GM23338 (cell line): Measurements from ENCODE around the gene CYFIP1. TPM values are rescaled to one million over a fixed set of nuclear protein-coding genes. Genes with fewer than 3 reads are reported as not detected.
A peak's percentile ranks its signal among the peaks of the same experiment; 100 is the strongest.

Experiments used
- ATAC-seq: fragments of 200-7000 bp; cut with Tn5 transposase; 3 replicates; pipeline ENCODE4 v1.9.1; 2020
- DNase-seq: peaks from one replicate; pipeline ENCODE4 v3.0.0-alpha.2; 2015; ENCODE audit warnings: low spot score
- H2AFZ ChIP-seq: fragments of 200-600 bp; sonication (generic); 2 replicates; pipeline ENCODE4 v1.8.0; 2016; ENCODE audit warnings: antibody characterized with exemption, mild to moderate bottlenecking, moderate library complexity
- H3F3A ChIP-seq: fragments of 200-600 bp; sonication (generic); replicated peaks from 2 replicates; pipeline ENCODE4 v1.8.0; 2017; ENCODE audit warnings: antibody characterized with exemption, mixed run types, low read depth
- H3K27ac ChIP-seq: fragments of 200-600 bp; sonication (generic); 2 replicates; pipeline ENCODE4 v1.6.1; 2016; ENCODE audit warnings: low read depth
- H3K27me3 ChIP-seq: fragments of 200-600 bp; sonication (generic); 2 replicates; pipeline ENCODE4 v1.8.0; 2016; ENCODE audit warnings: mild to moderate bottlenecking, mixed run types, moderate library complexity; ENCODE audit not compliant: insufficient read depth
- H3K36me3 ChIP-seq: fragments of 200-600 bp; sonication (generic); 2 replicates; pipeline ENCODE4 v1.8.0; 2016; ENCODE audit warnings: mild to moderate bottlenecking; ENCODE audit not compliant: insufficient read depth
- H3K4me1 ChIP-seq: fragments of 200-600 bp; sonication (generic); 2 replicates; pipeline ENCODE4 v1.8.0; 2016; ENCODE audit warnings: mild to moderate bottlenecking, moderate library complexity; ENCODE audit not compliant: insufficient read depth
- H3K4me2 ChIP-seq: fragments of 200-600 bp; sonication (generic); 2 replicates; pipeline ENCODE4 v1.7.1; 2017; ENCODE audit warnings: mixed run types
- H3K4me3 ChIP-seq: fragments of 200-600 bp; sonication (generic); 2 replicates; pipeline ENCODE4 v1.6.1; 2016; ENCODE audit warnings: mixed run types
- H3K79me2 ChIP-seq: fragments of 200-600 bp; sonication (generic); replicated peaks from 2 replicates; pipeline ENCODE4 v1.8.0; 2017; ENCODE audit warnings: mild to moderate bottlenecking; ENCODE audit not compliant: insufficient read depth
- H3K9me2 ChIP-seq: fragments of 200-600 bp; sonication (generic); 2 replicates; pipeline ENCODE4 v1.8.0; 2017; ENCODE audit not compliant: insufficient read depth
- H4K20me1 ChIP-seq: fragments of 200-600 bp; sonication (generic); replicated peaks from 2 replicates; pipeline ENCODE4 v1.8.0; 2017; ENCODE audit warnings: mild to moderate bottlenecking; ENCODE audit not compliant: insufficient read depth
- H3K27ac Mint-ChIP-seq: 2 replicates; pipeline ENCODE4 v1.8.0; 2020; ENCODE audit warnings: inconsistent platforms, mild to moderate bottlenecking, moderate library complexity, mixed read lengths
- H3K27me3 Mint-ChIP-seq: 3 replicates; pipeline ENCODE4 v1.8.0; 2022; ENCODE audit warnings: low read depth, mild to moderate bottlenecking, moderate library complexity, mixed read lengths, inconsistent platforms; ENCODE audit not compliant: insufficient read depth, poor library complexity
- H3K36me3 Mint-ChIP-seq: 3 replicates; pipeline ENCODE4 v1.8.0; 2021; ENCODE audit warnings: low read depth, mild to moderate bottlenecking, inconsistent platforms, moderate library complexity, mixed read lengths
- H3K4me1 Mint-ChIP-seq: 3 replicates; pipeline ENCODE4 v1.8.0; 2020; ENCODE audit warnings: mild to moderate bottlenecking, inconsistent platforms, mixed read lengths
- H3K4me3 Mint-ChIP-seq: 3 replicates; pipeline ENCODE4 v1.8.0; 2021; ENCODE audit warnings: moderate library complexity, mild to moderate bottlenecking, inconsistent platforms, mixed read lengths
- H3K9me3 Mint-ChIP-seq: 3 replicates; pipeline ENCODE4 v1.8.0; 2020; ENCODE audit warnings: moderate library complexity, mild to moderate bottlenecking, inconsistent platforms, mixed read lengths
- CREB1 ChIP-seq: fragments of 250-450 bp; sonication (Bioruptor Pico); IDR thresholded peaks from 2 replicates; pipeline ENCODE4 v1.5.0; 2020; ENCODE audit warnings: low read depth, mild to moderate bottlenecking, moderate library complexity
- EZH2phosphoT487 ChIP-seq: fragments of 200-600 bp; sonication (generic); IDR thresholded peaks from one replicate; pipeline ENCODE4 v1.8.1; 2018; ENCODE audit warnings: antibody characterized with exemption; ENCODE audit not compliant: unreplicated experiment
- JUNB ChIP-seq: IDR thresholded peaks from one replicate; pipeline ENCODE4 v1.6.1; 2016; ENCODE audit warnings: antibody characterized with exemption; ENCODE audit not compliant: unreplicated experiment
- NANOG ChIP-seq: IDR thresholded peaks from 2 replicates; pipeline ENCODE4 v1.6.1; 2016; ENCODE audit warnings: antibody characterized with exemption, borderline replicate concordance
- STAT1 ChIP-seq: IDR thresholded peaks from one replicate; pipeline ENCODE4 v1.6.1; 2016; ENCODE audit warnings: antibody characterized with exemption; ENCODE audit not compliant: unreplicated experiment
- ZNF331 ChIP-seq: fragments of 250-450 bp; sonication (Bioruptor Pico); IDR thresholded peaks from 2 replicates; pipeline ENCODE4 v1.5.0; 2020; ENCODE audit warnings: low read depth, mild to moderate bottlenecking, moderate library complexity
- polyA plus RNA-seq: library from polyadenylated mRNA; unstranded; fragments of >200 nt; fragmentation: Nextera tagmentation; extraction: Ambion mirVana; gene quantifications from 2 replicates; pipeline ENCODE4 v1.2.1, GENCODE V29; 2016
- total RNA-seq: library from RNA; depleted of rRNA; stranded (reverse); fragments of >200 nt; shearing (Covaris generic); gene quantifications from 2 replicates; pipeline ENCODE4 v1.2.3, GENCODE V29; 2014
- TF ChIP-seq, protein P1 (sequence below), 2 experiments: fragments of 200-600 bp in 1 of 2; sonication (generic) in 1 of 2; conservative IDR thresholded peaks; 2 replicates each; pipeline versions ENCODE4 v1.5.1 to v1.6.1; 2016 to 2017; ENCODE audit warnings: antibody characterized with exemption in 2 of 2, low read depth in 2 of 2, mild to moderate bottlenecking in 2 of 2, moderate library complexity in 1 of 2
- TF ChIP-seq, protein P2 (sequence below): IDR thresholded peaks from one replicate; pipeline ENCODE4 v1.6.1; 2018; ENCODE audit warnings: antibody characterized with exemption; ENCODE audit not compliant: unreplicated experiment
- TF ChIP-seq, protein P3 (sequence below): fragments of 250-450 bp; sonication (Bioruptor Pico); IDR thresholded peaks from 2 replicates; pipeline ENCODE4 v1.5.0; 2020; ENCODE audit warnings: mild to moderate bottlenecking, moderate library complexity
- TF ChIP-seq, protein P4 (sequence below): IDR thresholded peaks from 2 replicates; pipeline ENCODE4 v1.6.1; 2016; ENCODE audit warnings: antibody characterized with exemption

Gene CYFIP1
- total and polyA plus RNA-seq, 2 experiments from 2014 or later, result 20.0 to 73.9 TPM

DNA sequence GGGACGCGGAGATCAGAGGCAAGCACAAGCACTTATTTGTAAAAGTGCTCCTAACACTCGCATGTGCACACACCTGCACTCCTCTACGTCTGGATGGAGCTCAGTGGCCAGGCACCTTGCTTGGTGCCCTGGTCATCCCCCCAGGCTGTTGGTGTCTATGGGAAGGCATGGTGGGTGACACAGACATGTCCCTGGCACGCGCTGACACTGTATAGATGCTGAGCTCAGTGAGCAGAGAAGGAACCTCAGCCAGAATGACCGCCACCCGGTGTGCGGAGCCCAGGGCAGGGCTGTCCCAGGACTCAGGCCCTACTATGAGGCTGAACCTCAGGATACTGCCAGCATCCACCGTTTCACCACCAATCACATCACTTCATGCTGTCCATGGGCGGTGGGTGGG, 77.2 kb downstream of the CYFIP1 start:
- Histone ChIP-seq H2AFZ (no peak overlapping the region), H3K36me3 (no peaks in the 10 kb centered on the region; the same call in 1 of the 2 replicates), H3K27me3 (no peaks in the 10 kb centered on the region), H3K4me1 (no peaks in the 10 kb centered on the region), H3F3A (no peaks in the 10 kb centered on the region), H3K4me2 (no peak overlapping the region), H3K79me2 (no peaks in the 10 kb centered on the region), H3K4me3 (no peak overlapping the region), H3K27ac (no peak overlapping the region), H4K20me1 (no peaks in the 10 kb centered on the region), H3K9me2 (no peaks in the 10 kb centered on the region)
- H3K9me3 Mint-ChIP-seq, result no peaks in the 10 kb centered on the region
- peaks cover 28% of the 10 kb centered on the region for H3K36me3 Mint-ChIP-seq
- peak overlapping the region; percentile 87 for H3K27ac Mint-ChIP-seq
- no peak for ATAC-seq
- TF ChIP-seq, protein P1, sequence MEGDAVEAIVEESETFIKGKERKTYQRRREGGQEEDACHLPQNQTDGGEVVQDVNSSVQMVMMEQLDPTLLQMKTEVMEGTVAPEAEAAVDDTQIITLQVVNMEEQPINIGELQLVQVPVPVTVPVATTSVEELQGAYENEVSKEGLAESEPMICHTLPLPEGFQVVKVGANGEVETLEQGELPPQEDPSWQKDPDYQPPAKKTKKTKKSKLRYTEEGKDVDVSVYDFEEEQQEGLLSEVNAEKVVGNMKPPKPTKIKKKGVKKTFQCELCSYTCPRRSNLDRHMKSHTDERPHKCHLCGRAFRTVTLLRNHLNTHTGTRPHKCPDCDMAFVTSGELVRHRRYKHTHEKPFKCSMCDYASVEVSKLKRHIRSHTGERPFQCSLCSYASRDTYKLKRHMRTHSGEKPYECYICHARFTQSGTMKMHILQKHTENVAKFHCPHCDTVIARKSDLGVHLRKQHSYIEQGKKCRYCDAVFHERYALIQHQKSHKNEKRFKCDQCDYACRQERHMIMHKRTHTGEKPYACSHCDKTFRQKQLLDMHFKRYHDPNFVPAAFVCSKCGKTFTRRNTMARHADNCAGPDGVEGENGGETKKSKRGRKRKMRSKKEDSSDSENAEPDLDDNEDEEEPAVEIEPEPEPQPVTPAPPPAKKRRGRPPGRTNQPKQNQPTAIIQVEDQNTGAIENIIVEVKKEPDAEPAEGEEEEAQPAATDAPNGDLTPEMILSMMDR (conservative IDR thresholded peaks at IDR 0.05; ENCODE audit: low read depth in 2 of 2), result no peak
- TF ChIP-seq, protein P2, sequence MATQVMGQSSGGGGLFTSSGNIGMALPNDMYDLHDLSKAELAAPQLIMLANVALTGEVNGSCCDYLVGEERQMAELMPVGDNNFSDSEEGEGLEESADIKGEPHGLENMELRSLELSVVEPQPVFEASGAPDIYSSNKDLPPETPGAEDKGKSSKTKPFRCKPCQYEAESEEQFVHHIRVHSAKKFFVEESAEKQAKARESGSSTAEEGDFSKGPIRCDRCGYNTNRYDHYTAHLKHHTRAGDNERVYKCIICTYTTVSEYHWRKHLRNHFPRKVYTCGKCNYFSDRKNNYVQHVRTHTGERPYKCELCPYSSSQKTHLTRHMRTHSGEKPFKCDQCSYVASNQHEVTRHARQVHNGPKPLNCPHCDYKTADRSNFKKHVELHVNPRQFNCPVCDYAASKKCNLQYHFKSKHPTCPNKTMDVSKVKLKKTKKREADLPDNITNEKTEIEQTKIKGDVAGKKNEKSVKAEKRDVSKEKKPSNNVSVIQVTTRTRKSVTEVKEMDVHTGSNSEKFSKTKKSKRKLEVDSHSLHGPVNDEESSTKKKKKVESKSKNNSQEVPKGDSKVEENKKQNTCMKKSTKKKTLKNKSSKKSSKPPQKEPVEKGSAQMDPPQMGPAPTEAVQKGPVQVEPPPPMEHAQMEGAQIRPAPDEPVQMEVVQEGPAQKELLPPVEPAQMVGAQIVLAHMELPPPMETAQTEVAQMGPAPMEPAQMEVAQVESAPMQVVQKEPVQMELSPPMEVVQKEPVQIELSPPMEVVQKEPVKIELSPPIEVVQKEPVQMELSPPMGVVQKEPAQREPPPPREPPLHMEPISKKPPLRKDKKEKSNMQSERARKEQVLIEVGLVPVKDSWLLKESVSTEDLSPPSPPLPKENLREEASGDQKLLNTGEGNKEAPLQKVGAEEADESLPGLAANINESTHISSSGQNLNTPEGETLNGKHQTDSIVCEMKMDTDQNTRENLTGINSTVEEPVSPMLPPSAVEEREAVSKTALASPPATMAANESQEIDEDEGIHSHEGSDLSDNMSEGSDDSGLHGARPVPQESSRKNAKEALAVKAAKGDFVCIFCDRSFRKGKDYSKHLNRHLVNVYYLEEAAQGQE, result no peak
- TF ChIP-seq ZNF331 (no peak), STAT1 (no peak), CREB1 (CRISPR knock-in tag) (no peak), EZH2phosphoT487 (no peak), NANOG (no peak), JUNB (no peak)
- TF ChIP-seq, protein P3, sequence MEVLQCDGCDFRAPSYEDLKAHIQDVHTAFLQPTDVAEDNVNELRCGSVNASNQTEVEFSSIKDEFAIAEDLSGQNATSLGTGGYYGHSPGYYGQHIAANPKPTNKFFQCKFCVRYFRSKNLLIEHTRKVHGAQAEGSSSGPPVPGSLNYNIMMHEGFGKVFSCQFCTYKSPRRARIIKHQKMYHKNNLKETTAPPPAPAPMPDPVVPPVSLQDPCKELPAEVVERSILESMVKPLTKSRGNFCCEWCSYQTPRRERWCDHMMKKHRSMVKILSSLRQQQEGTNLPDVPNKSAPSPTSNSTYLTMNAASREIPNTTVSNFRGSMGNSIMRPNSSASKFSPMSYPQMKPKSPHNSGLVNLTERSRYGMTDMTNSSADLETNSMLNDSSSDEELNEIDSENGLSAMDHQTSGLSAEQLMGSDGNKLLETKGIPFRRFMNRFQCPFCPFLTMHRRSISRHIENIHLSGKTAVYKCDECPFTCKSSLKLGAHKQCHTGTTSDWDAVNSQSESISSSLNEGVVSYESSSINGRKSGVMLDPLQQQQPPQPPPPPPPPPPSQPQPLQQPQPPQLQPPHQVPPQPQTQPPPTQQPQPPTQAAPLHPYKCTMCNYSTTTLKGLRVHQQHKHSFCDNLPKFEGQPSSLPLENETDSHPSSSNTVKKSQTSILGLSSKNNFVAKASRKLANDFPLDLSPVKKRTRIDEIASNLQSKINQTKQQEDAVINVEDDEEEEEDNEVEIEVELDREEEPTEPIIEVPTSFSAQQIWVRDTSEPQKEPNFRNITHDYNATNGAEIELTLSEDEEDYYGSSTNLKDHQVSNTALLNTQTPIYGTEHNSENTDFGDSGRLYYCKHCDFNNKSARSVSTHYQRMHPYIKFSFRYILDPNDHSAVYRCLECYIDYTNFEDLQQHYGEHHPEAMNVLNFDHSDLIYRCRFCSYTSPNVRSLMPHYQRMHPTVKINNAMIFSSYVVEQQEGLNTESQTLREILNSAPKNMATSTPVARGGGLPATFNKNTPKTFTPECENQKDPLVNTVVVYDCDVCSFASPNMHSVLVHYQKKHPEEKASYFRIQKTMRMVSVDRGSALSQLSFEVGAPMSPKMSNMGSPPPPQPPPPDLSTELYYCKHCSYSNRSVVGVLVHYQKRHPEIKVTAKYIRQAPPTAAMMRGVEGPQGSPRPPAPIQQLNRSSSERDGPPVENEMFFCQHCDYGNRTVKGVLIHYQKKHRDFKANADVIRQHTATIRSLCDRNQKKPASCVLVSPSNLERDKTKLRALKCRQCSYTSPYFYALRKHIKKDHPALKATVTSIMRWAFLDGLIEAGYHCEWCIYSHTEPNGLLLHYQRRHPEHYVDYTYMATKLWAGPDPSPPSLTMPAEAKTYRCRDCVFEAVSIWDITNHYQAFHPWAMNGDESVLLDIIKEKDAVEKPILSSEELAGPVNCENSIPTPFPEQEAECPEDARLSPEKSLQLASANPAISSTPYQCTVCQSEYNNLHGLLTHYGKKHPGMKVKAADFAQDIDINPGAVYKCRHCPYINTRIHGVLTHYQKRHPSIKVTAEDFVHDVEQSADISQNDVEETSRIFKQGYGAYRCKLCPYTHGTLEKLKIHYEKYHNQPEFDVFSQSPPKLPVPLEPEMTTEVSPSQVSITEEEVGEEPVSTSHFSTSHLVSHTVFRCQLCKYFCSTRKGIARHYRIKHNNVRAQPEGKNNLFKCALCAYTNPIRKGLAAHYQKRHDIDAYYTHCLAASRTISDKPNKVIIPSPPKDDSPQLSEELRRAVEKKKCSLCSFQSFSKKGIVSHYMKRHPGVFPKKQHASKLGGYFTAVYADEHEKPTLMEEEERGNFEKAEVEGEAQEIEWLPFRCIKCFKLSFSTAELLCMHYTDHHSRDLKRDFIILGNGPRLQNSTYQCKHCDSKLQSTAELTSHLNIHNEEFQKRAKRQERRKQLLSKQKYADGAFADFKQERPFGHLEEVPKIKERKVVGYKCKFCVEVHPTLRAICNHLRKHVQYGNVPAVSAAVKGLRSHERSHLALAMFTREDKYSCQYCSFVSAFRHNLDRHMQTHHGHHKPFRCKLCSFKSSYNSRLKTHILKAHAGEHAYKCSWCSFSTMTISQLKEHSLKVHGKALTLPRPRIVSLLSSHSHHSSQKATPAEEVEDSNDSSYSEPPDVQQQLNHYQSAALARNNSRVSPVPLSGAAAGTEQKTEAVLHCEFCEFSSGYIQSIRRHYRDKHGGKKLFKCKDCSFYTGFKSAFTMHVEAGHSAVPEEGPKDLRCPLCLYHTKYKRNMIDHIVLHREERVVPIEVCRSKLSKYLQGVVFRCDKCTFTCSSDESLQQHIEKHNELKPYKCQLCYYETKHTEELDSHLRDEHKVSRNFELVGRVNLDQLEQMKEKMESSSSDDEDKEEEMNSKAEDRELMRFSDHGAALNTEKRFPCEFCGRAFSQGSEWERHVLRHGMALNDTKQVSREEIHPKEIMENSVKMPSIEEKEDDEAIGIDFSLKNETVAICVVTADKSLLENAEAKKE (CRISPR knock-in tag), result no peak
- TF ChIP-seq, protein P4, sequence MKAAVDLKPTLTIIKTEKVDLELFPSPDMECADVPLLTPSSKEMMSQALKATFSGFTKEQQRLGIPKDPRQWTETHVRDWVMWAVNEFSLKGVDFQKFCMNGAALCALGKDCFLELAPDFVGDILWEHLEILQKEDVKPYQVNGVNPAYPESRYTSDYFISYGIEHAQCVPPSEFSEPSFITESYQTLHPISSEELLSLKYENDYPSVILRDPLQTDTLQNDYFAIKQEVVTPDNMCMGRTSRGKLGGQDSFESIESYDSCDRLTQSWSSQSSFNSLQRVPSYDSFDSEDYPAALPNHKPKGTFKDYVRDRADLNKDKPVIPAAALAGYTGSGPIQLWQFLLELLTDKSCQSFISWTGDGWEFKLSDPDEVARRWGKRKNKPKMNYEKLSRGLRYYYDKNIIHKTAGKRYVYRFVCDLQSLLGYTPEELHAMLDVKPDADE, result no peak
- no peaks in the 10 kb centered on the region; the same call in 2 of the 3 replicates for H3K4me1 Mint-ChIP-seq
- DNase-seq, result no peak
- H3K4me3 Mint-ChIP-seq, result no peak overlapping the region
- H3K27me3 Mint-ChIP-seq, result no peaks in the 10 kb centered on the region
